Measurements from ENCODE around the gene ELF2. TPM values are rescaled to one million over a fixed set of nuclear protein-coding genes. Genes with fewer than 3 reads are reported as not detected.
"Not testable (repeated sequence)": the region's sequence is repeated elsewhere in the genome, so short reads cannot be mapped to it uniquely, and the experiment has no call there.

Gene ELF2
- total RNA-seq, 1 donor from 2014 or later, result 30.5 TPM

DNA sequence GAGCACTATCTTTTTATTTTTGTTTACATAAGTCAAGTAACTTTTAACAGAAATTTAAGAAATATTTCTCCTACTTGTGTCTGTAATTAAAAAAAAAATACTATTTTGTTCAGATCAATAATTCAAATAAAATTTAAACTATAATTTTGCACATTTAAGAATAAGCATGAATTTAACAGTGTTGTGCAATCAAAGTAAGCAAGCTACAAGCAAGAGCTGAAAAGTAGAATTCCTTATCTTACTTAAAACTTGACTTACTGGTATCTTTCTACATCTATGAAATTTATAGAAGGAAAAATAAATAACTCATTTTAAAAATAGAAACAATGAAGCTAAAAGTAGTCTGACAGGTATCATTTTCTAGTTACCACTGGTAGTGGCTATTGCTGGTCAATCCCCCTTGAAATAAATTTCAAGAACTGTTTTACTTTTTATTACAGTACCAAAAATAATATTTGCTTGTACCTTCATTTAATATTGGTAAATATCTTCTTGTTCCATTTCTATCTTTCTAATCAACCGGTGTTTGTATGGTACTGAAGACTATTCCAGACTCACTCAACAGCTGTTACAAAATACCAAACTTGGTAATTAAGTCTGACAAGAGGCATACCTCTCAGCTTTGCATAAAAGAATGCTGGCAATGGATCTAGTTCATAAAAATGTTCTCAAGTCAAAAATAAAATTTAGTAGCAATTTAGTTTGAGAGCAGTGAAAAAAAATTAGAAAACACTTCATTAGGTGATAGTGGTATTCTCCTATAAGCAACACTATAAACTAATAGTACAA, 99.3 kb downstream of the ELF2 start:
- Mint-ChIP-seq H3K27me3 (ENCODE audit: low read depth) (no peaks in the 10 kb centered on the region), H3K9me3 (no peaks in the 10 kb centered on the region), H3K4me3 (ENCODE audit: low read depth) (no peak overlapping the region), H3K27ac (no peak overlapping the region), H3K4me1 (ENCODE audit: low read depth) (peaks cover 26% of the 10 kb centered on the region), H3K36me3 (ENCODE audit: low read depth) (peaks cover 20% of the 10 kb centered on the region)
- intact Hi-C loops (cut with micrococcal nuclease), result no loop called here
- DNase-seq (ENCODE audit: low spot score), result no peak

DNA sequence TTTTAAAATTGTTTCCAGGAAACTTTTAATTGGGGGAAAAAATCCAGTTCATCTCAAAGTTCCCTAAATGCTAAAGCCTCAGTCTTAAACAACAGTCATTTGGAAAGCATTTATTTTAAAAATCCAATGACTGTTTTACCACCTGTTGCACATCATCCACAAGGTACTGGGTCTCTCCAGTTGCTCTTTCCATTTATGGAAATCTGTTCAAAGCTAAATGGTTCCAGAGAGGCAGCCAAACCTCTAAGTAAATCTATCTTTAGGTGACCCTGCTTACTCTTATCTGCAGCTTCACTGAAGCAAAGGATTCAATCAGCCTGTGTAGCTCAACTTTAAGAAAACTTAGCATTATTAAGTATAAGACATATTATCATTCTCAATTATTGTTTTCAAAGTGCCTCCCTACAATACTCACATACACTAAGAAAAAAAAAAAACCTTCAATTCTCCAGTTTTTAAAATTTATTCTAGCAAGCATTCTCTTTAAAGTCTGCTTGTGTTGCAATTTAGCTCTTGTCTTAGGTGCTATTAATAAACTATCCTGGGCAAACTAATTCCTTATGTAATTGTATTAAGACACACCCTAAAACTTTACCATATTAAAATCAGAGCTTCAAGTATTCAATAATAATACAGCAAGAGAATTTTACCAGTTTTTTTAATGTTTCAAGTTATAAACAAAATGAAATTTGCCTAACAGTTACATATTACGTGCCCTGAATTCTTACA, 100.8 kb downstream of the ELF2 start:
- H3K27me3 Mint-ChIP-seq (ENCODE audit: low read depth), result no peaks in the 10 kb centered on the region

DNA sequence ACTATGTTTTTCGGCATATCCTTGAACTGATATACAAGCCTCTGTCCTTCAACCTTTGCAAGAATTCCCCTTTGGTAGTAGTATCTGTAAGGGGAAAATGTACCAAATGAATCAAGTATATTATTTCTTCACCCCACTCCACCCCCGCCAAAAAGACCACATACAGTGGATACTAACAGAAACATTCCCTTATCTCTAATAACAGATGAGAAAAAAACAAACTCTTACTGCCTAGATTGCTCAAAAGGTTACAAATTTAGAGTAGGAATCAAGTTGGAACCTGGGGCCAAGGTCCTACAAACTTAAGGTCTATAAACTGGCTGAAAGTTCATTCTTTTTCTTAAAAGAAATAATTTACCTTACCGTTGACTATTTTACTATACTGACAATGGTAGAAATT, 116.4 kb downstream of the ELF2 start:
- Mint-ChIP-seq H3K27me3 (ENCODE audit: low read depth) (no peaks in the 10 kb centered on the region), H3K36me3 (ENCODE audit: low read depth) (peaks cover 61% of the 10 kb centered on the region), H3K9me3 (no peaks in the 10 kb centered on the region), H3K4me1 (ENCODE audit: low read depth) (peaks cover 8% of the 10 kb centered on the region), H3K27ac (no peak overlapping the region), H3K4me3 (ENCODE audit: low read depth) (no peak overlapping the region)
- no peak for DNase-seq (ENCODE audit: low spot score)
- intact Hi-C loops (cut with micrococcal nuclease), result no loop called here

More for the DNA sequence above, 100.8 kb downstream of the ELF2 start:
- Mint-ChIP-seq H3K36me3 (ENCODE audit: low read depth) (peaks cover 22% of the 10 kb centered on the region), H3K4me3 (ENCODE audit: low read depth) (no peak overlapping the region), H3K4me1 (ENCODE audit: low read depth) (peaks cover 15% of the 10 kb centered on the region), H3K27ac (no peak overlapping the region), H3K9me3 (no peaks in the 10 kb centered on the region)
- intact Hi-C loops (cut with micrococcal nuclease), result no loop called here
- DNase-seq (ENCODE audit: low spot score), result no peak

DNA sequence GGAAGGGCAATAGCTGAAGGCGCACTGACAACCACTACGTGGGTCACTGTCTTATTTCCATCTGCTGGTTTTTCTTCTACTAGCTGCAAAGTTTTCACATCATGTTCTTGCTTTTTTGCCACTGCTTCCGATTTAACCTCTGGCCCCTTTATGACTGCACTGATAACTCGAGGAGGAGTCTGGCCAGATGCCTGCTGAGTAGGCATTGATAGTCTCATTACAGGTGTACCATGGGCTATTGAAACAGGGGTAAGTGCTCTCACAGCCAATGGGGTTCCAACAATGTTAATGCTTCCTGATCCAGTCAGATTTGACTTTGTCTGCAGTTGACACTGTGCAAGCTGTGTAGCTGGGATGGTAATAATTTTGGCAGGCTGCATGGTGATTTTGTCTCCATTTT, 118.0 kb downstream of the ELF2 start:
- H3K27me3 Mint-ChIP-seq (ENCODE audit: low read depth); H3K4me1 Mint-ChIP-seq (ENCODE audit: low read depth); H3K9me3 Mint-ChIP-seq; intact Hi-C loops (cut with micrococcal nuclease); H3K4me3 Mint-ChIP-seq (ENCODE audit: low read depth); H3K27ac Mint-ChIP-seq; DNase-seq (ENCODE audit: low spot score): not testable (repeated sequence)
- peaks cover 65% of the 10 kb centered on the region for H3K36me3 Mint-ChIP-seq (ENCODE audit: low read depth)

DNA sequence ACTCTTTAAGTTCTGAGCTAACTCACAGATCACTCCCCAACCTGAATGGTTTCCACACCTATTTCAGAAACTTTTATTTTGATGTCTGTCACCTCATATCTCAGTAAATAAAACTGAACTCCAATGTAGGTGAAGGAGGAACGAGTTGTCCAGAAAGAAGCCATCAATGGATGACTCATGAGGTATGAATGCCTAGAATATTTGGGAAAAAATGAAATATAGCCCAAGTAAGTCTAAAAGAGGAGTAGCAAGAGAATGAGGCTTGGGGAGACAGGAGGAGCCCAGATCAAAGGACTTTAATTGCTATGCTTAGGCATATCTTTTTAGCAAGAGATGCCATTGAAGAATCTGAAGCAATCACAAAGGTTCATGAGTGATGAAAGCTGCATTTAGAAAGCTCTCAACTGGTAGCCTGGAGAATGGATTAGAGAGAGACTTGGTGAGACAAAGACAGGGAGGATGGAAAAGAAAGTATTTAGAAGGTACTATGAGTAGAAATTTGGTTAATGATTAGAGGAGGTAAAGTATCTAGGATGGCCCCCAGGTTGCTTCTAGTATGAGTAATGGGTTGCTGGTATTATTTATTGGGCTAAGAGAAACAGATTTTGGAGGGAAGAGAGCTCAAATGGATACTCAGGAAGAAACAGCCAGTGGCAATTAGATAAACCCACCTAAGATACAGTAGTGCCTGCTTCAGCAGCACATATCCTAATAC, 122.1 kb downstream of the ELF2 start:
- no peak overlapping the region for H3K27ac Mint-ChIP-seq
- H3K36me3 Mint-ChIP-seq (ENCODE audit: low read depth), result peaks cover 52% of the 10 kb centered on the region
- DNase-seq (ENCODE audit: low spot score), result no peak
- no peaks in the 10 kb centered on the region for H3K27me3 Mint-ChIP-seq (ENCODE audit: low read depth)
- no peak overlapping the region for H3K4me3 Mint-ChIP-seq (ENCODE audit: low read depth)
- peaks cover 8% of the 10 kb centered on the region for H3K4me1 Mint-ChIP-seq (ENCODE audit: low read depth)
- no peaks in the 10 kb centered on the region for H3K9me3 Mint-ChIP-seq
- intact Hi-C loops (cut with micrococcal nuclease), result no loop called here

DNA sequence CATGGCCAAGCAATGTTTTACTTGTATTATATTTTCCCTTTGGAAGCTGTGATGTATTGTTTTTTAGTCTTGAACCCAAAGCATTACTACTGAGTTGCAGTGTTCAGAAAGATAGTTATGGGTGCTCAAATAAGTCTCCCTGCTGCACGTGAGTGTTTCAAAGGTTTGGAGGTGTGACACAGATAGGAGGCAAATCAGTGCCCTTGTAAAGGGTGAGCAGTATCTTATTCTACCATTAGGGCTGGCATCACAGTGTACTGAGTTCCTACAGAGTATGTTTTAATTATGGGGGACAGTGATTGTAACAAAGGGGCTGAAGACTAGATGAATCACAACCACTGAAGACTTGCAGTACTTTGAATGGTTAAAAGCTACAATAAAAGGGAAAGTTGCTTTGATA, 123.1 kb downstream of the ELF2 start:
- no peak overlapping the region for H3K4me3 Mint-ChIP-seq (ENCODE audit: low read depth)
- peaks cover 54% of the 10 kb centered on the region for H3K36me3 Mint-ChIP-seq (ENCODE audit: low read depth)
- no peaks in the 10 kb centered on the region for H3K9me3 Mint-ChIP-seq
- intact Hi-C loops (cut with micrococcal nuclease), result no loop called here
- DNase-seq (ENCODE audit: low spot score), result no peak
- no peak overlapping the region for H3K27ac Mint-ChIP-seq
- H3K27me3 Mint-ChIP-seq (ENCODE audit: low read depth), result no peaks in the 10 kb centered on the region
- peaks cover 8% of the 10 kb centered on the region for H3K4me1 Mint-ChIP-seq (ENCODE audit: low read depth)

DNA sequence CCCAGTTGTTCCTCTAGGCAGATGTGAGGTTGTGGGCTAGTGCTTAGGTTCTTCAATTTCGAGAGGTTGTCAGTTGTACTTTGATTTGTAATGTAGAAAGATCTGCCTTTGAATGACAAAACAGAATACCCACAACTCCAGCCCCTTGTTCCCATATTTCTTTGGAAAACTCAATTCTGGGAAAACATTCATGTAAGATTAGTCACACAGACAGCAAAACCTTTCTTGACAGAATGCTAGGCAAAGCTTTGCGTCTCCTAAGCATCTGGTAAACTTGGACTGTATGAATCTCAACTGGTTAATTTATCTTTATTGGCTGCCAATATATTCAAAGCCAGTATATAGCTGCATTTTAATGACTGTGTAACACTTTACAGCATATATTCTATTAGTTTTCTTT, 126.6 kb downstream of the ELF2 start:
- Mint-ChIP-seq H3K27me3 (ENCODE audit: low read depth) (no peaks in the 10 kb centered on the region), H3K9me3 (no peaks in the 10 kb centered on the region), H3K4me3 (ENCODE audit: low read depth) (no peak overlapping the region), H3K27ac (no peak overlapping the region), H3K36me3 (ENCODE audit: low read depth) (peaks cover 55% of the 10 kb centered on the region), H3K4me1 (ENCODE audit: low read depth) (peaks cover 3% of the 10 kb centered on the region)
- intact Hi-C loops (cut with micrococcal nuclease), result no loop called here
- DNase-seq (ENCODE audit: low spot score), result no peak

DNA sequence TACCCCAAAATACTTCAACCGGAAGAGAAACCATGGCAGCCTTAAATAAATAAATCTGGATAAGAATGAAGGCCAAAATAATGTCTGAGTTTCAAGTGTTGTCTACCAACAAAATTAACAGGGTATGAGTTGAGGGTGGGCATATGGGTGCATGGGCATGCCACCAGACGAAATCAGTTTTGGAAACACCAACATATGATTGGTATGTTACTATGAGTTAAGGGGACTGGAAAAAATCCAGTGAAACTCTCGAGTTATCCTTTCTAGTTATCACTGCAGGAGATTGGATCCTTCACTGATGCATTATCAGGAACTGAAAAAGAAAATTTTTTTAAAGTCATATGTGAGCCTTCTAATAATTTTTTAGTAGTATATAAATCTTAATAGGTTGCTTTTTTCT, 129.0 kb downstream of the ELF2 start:
- peaks cover 56% of the 10 kb centered on the region for H3K36me3 Mint-ChIP-seq (ENCODE audit: low read depth)
- H3K4me1 Mint-ChIP-seq (ENCODE audit: low read depth), result peaks cover 2% of the 10 kb centered on the region
- no peaks in the 10 kb centered on the region for H3K9me3 Mint-ChIP-seq
- no peak overlapping the region for H3K4me3 Mint-ChIP-seq (ENCODE audit: low read depth)
- DNase-seq (ENCODE audit: low spot score), result no peak
- H3K27me3 Mint-ChIP-seq (ENCODE audit: low read depth), result no peaks in the 10 kb centered on the region
- intact Hi-C loops (cut with micrococcal nuclease), result no loop called here
- H3K27ac Mint-ChIP-seq, result no peak overlapping the region

DNA sequence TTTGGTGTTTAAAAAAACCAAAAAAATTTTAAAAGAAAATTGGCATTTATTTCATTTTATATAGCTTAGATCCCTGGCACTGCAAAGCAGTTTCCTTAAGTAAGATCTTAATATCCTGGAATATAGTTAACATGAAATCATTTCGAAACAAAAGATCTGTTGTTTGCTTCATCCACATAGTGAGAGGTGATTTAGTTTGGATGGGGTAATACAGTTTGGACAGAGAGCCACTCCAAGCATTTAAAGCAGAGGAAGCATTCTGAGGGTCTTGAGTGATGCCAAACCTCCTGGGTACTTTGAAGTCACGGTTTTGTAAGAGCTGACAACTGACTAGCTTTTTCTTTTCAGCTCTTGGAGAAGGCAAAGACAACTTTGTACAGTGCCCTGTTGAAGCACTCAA, 132.7 kb downstream of the ELF2 start:
- intact Hi-C loops (cut with micrococcal nuclease), result no loop called here
- H3K27ac Mint-ChIP-seq, result no peak overlapping the region
- peaks cover 56% of the 10 kb centered on the region for H3K36me3 Mint-ChIP-seq (ENCODE audit: low read depth)
- peaks cover 7% of the 10 kb centered on the region for H3K4me1 Mint-ChIP-seq (ENCODE audit: low read depth)
- no peaks in the 10 kb centered on the region for H3K9me3 Mint-ChIP-seq
- no peaks in the 10 kb centered on the region for H3K27me3 Mint-ChIP-seq (ENCODE audit: low read depth)
- H3K4me3 Mint-ChIP-seq (ENCODE audit: low read depth), result no peak overlapping the region
- no peak for DNase-seq (ENCODE audit: low spot score)

DNA sequence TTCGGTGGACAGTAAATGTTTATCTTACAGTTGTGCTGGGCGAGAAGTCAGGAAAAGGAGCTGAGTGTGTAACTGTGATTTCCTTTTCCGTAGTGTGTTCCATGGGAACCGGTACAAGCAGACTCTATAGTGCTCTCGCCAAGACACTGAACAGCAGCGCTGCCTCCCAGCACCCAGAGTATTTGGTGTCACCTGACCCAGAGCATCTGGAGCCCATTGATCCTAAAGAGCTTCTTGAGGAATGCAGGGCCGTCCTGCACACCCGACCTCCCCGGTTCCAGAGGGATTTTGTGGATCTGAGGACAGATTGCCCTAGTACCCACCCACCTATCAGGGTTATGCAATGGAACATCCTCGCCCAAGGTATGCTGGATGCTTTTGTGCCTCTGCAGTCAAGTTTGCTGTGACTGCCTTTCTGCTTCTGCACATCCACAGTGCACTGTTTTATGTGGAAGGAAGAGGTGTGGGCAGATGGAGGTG, 134.0 kb downstream of the ELF2 start:
- no peak for DNase-seq (ENCODE audit: low spot score)
- H3K27me3 Mint-ChIP-seq (ENCODE audit: low read depth), result no peaks in the 10 kb centered on the region
- intact Hi-C loops (cut with micrococcal nuclease), result no loop called here
- H3K4me1 Mint-ChIP-seq (ENCODE audit: low read depth), result peaks cover 7% of the 10 kb centered on the region
- no peak overlapping the region for H3K27ac Mint-ChIP-seq
- H3K4me3 Mint-ChIP-seq (ENCODE audit: low read depth), result no peak overlapping the region
- H3K36me3 Mint-ChIP-seq (ENCODE audit: low read depth), result peaks cover 51% of the 10 kb centered on the region
- H3K9me3 Mint-ChIP-seq, result no peaks in the 10 kb centered on the region

DNA sequence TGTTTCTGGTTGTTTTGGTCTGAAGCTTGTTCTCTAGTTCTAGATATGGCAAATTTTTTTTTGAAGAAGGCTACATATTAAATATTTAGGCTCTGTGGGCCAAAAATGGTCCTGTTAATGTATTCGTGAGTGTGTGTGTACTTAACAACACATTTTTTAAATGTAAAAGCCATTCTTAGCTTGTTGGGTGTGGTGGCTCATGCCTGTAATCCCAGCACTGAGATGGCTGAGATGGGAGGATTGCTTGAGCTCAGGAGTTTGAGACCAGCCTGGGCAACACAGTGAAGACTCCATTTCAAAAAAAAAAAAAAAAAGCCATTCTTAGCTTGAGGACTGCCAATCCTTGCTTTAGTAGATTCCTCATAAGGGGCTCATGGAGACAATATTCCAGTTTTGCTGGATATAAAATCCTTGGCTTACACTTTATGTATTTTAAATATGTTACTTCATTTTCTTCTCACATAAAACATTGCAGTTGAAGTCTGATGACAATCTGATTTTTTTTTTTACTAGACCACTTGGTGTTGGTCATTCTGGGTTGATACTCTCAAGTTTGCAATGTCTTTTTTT, 138.1 kb downstream of the ELF2 start:
- H3K36me3 Mint-ChIP-seq (ENCODE audit: low read depth), result peaks cover 43% of the 10 kb centered on the region
- intact Hi-C loops (cut with micrococcal nuclease), result no loop called here
- DNase-seq (ENCODE audit: low spot score), result no peak
- no peak overlapping the region for H3K27ac Mint-ChIP-seq
- peaks cover 19% of the 10 kb centered on the region for H3K4me1 Mint-ChIP-seq (ENCODE audit: low read depth)
- no peaks in the 10 kb centered on the region for H3K9me3 Mint-ChIP-seq
- H3K27me3 Mint-ChIP-seq (ENCODE audit: low read depth), result no peaks in the 10 kb centered on the region
- H3K4me3 Mint-ChIP-seq (ENCODE audit: low read depth), result no peak overlapping the region

DNA sequence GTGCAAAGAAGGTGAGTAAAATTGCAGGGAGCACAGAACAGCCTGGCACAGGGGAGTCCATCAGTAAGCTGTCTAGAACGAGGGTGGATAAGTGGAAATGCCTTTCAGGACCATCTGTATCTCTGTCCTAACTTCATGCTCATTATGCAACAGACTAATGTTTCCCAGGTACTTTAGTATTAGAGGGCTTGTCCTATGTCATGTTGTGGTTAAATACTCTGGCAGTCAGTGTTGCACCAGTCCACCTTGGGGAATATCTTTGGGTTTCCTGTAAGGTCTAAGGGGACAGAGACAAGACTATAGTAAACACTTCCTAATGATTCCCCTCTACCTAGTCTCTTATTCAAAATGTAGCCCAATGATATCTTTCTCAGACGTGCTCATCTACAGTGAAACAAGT, 140.1 kb downstream of the ELF2 start:
- H3K27me3 Mint-ChIP-seq (ENCODE audit: low read depth), result no peaks in the 10 kb centered on the region
- no peaks in the 10 kb centered on the region for H3K9me3 Mint-ChIP-seq
- H3K27ac Mint-ChIP-seq, result no peak overlapping the region
- DNase-seq (ENCODE audit: low spot score), result no peak
- H3K36me3 Mint-ChIP-seq (ENCODE audit: low read depth), result peaks cover 39% of the 10 kb centered on the region
- H3K4me1 Mint-ChIP-seq (ENCODE audit: low read depth), result peaks cover 22% of the 10 kb centered on the region
- H3K4me3 Mint-ChIP-seq (ENCODE audit: low read depth), result no peak overlapping the region
- intact Hi-C loops (cut with micrococcal nuclease), result no loop called here

Data from activated T-helper 2 cell treated with anti-CD3 and anti-CD28 coated beads, Interferon-gamma antibody, Interleukin-2, Interleukin-4, amounts not matched to agents 10 μg/mL and 5 μg/mL and 100 μg/mL, durations not matched to agents 14 hours and 24 hours and 36 hours (primary cell).